Panc1 (cell line): ENCODE measurements around the gene ATP2C1. TPM values are rescaled to one million over a fixed set of nuclear protein-coding genes. Genes with fewer than 3 reads are reported as not detected.

Experiments used
- ATAC-seq: fragments of 200-7000 bp; cut with Tn5 transposase; 2 replicates; pipeline ENCODE4 v1.9.1; 2020; ENCODE audit warnings: mild to moderate bottlenecking, moderate library complexity
- BruUV-seq: library from RNA; stranded (reverse); fragments of 400-500 nt; replicated peaks from 2 replicates; lab custom pipeline; 2021; lab: Mats Ljungman, UMichigan
- CTCF ChIA-PET: fragments of 300-600 bp; sonication (Branson Sonifier 250); formaldehyde crosslinking; loops from one replicate; lab custom pipeline; 2022; ENCODE audit warnings: antibody characterized with exemption; lab: Charles Lee
- POLR2A ChIA-PET: fragments of 300-600 bp; sonication (Branson Sonifier 250); formaldehyde crosslinking; loops from one replicate; lab custom pipeline; 2022; ENCODE audit warnings: antibody characterized with exemption; lab: Charles Lee
- DNase-seq: peaks from one replicate; pipeline ENCODE4 v3.0.0-alpha.2; 2010; ENCODE audit warnings: low read depth, low spot score
- H3K27ac ChIP-seq: 2 replicates; pipeline ENCODE4 v1.5.1; 2011; ENCODE audit warnings: mild to moderate bottlenecking, low read length, inconsistent platforms
- H3K27me3 ChIP-seq: fragments of 200-500 bp; sonication (Bioruptor generic); 2 replicates; pipeline ENCODE4 v1.6.0; 2014; ENCODE audit warnings: low read length, inconsistent platforms; ENCODE audit not compliant: control insufficient read depth, insufficient read depth
- H3K36me3 ChIP-seq: fragments of 200-500 bp; sonication (Bioruptor generic); 2 replicates; pipeline ENCODE4 v1.5.1; 2014; ENCODE audit warnings: inconsistent platforms, mild to moderate bottlenecking, low read length, moderate library complexity; ENCODE audit not compliant: control insufficient read depth, insufficient read depth
- H3K4me1 ChIP-seq: 2 replicates; pipeline ENCODE4 v1.5.1; 2011; ENCODE audit warnings: inconsistent platforms, mild to moderate bottlenecking, low read length, moderate library complexity; ENCODE audit not compliant: control insufficient read depth, insufficient read depth
- H3K4me3 ChIP-seq, 2 experiments: 2 replicates each; pipeline ENCODE4 v1.5.1; 2011 to 2012; ENCODE audit warnings: low read depth in 2 of 2, low read length in 2 of 2, mild to moderate bottlenecking in 2 of 2, inconsistent platforms in 1 of 2, moderate library complexity in 1 of 2
- H3K9me3 ChIP-seq: fragments of 200-500 bp; sonication (Bioruptor generic); 2 replicates; pipeline ENCODE4 v1.5.1; 2014; ENCODE audit warnings: low read depth, mild to moderate bottlenecking, inconsistent platforms, low read length, moderate library complexity; ENCODE audit not compliant: control insufficient read depth, insufficient read depth
- POLR2AphosphoS5 ChIP-seq: IDR thresholded peaks from 2 replicates; pipeline ENCODE4 v1.6.1; 2012; ENCODE audit warnings: mild to moderate bottlenecking, low read depth, low read length, moderate library complexity
- REST ChIP-seq, 2 experiments: IDR thresholded peaks; 2 replicates each; pipeline ENCODE4 v1.6.1; 2011 to 2012; ENCODE audit warnings: low read depth in 2 of 2, control low read depth in 1 of 2, low read length in 1 of 2, mild to moderate bottlenecking in 1 of 2, moderate library complexity in 1 of 2; ENCODE audit not compliant: insufficient read depth in 1 of 2
- SIN3A ChIP-seq: IDR thresholded peaks from 2 replicates; pipeline ENCODE4 v1.6.1; 2012; ENCODE audit warnings: low read depth, mild to moderate bottlenecking, low read length, moderate library complexity, borderline replicate concordance; ENCODE audit not compliant: insufficient read depth
- TCF7L2 ChIP-seq: IDR thresholded peaks from 2 replicates; pipeline ENCODE4 v1.6.1; 2011; ENCODE audit warnings: mild to moderate bottlenecking, low read depth, low read length, inconsistent platforms
- in situ Hi-C: cut with HindIII; loops from 2 replicates; pipeline ENCODE4 v1.10.0; 2016; ENCODE audit warnings: low sequenced_read_pairs, low pct_unique_long_range_greater_than_20kb
- intact Hi-C: fragments of 100-400 bp; cut with micrococcal nuclease; formaldehyde crosslinking; loops from one replicate; pipeline ENCODE4 v1.10.0; 2022; ENCODE audit not compliant: unreplicated experiment
- total RNA-seq: library from RNA; stranded (reverse); gene quantifications from one replicate; pipeline ENCODE4 v1.2.1, GENCODE V29; 2021; ENCODE audit not compliant: unreplicated experiment
- TF ChIP-seq, protein P1 (sequence below): fragments of 450-650 bp; IDR thresholded peaks from 2 replicates; pipeline ENCODE4 v1.5.1; 2017; ENCODE audit warnings: mild to moderate bottlenecking

ATP2C1 gene
- total RNA-seq, 1 experiment from 2014 or later, result 101 TPM

DNA sequence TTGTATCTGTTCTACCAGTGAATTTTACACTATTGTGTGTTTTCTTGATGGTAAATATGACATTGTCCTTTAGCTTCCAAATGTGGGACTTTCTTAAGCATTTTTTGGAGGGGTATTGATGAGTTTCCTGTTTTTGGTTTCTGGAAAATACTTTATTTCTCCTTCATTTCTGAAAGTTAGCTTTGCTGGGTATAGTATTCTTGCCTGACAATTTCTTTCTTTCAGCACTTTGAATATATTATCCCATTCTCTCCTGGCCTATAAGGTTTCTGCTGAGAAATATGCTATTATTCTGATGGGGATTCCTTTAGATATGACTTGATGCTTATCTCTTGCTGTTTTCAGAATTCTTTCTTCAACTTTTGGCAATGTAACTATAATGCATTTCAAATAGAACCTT is 15.4 kb upstream of the ATP2C1 start:
- DNase-seq (no peak), ATAC-seq (no peak)
- no TSS peak for BruUV-seq
- no peak overlapping the region for H3K4me3 ChIP-seq
- POLR2A ChIA-PET, result no interaction called here
- CTCF ChIA-PET, result no interaction called here
- no peaks in the 10 kb centered on the region for H3K36me3 ChIP-seq
- no peak for TF ChIP-seq SIN3A
- no peak for TF ChIP-seq REST (IDR thresholded peaks at IDR 0.05; ENCODE audit: insufficient read depth in 1 of 2, low read depth in 2 of 2, low read length in 1 of 2)
- TF ChIP-seq, protein P1, sequence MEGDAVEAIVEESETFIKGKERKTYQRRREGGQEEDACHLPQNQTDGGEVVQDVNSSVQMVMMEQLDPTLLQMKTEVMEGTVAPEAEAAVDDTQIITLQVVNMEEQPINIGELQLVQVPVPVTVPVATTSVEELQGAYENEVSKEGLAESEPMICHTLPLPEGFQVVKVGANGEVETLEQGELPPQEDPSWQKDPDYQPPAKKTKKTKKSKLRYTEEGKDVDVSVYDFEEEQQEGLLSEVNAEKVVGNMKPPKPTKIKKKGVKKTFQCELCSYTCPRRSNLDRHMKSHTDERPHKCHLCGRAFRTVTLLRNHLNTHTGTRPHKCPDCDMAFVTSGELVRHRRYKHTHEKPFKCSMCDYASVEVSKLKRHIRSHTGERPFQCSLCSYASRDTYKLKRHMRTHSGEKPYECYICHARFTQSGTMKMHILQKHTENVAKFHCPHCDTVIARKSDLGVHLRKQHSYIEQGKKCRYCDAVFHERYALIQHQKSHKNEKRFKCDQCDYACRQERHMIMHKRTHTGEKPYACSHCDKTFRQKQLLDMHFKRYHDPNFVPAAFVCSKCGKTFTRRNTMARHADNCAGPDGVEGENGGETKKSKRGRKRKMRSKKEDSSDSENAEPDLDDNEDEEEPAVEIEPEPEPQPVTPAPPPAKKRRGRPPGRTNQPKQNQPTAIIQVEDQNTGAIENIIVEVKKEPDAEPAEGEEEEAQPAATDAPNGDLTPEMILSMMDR, result no peak
- TF ChIP-seq POLR2AphosphoS5, result no peak
- TF ChIP-seq TCF7L2, result no peak
- no peaks in the 10 kb centered on the region for H3K4me1 ChIP-seq
- intact Hi-C loops (no loop called here), in situ Hi-C loops (no loop called here)
- no peaks in the 10 kb centered on the region for H3K9me3 ChIP-seq
- H3K27ac ChIP-seq, result no peak overlapping the region
- 0 out of 2 replicates have a peak, but pooled peaks cover 2% of the 10 kb centered on the region for H3K27me3 ChIP-seq

DNA sequence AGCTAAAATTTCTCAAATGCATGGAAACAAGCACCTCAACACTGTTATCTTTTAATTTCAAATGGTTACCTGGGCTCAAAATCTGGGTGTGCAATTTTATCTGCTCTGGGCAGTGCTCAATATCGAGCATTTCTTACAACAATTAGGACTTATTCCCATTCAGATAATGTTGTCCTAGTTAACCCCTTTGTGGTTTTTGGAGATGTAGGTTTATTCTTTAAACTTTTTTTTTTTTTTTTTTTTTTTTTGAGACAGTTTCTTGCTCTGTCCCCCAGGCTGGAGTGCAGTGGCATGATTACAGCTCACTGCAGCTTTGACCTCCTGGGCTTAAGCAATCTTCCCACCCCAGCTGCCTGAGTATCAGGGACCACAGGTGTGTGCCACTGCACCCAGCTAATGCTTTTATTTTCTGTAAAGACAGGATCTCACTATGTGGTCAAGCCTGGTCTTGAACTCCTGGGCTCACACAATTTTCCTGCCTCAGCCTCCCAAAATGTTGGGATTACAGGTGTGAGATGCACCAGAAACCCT is 4.4 kb upstream of the ATP2C1 start:
- ChIA-PET CTCF (no interaction called here), POLR2A (no interaction called here)
- DNase-seq, result no peak
- H3K4me1 ChIP-seq, result 0 out of 2 replicates have a peak, but pooled peaks cover 5% of the 10 kb centered on the region
- no peak for ATAC-seq
- no peaks in the 10 kb centered on the region for H3K9me3 ChIP-seq
- no peaks in the 10 kb centered on the region for H3K27me3 ChIP-seq
- no peak overlapping the region for H3K27ac ChIP-seq
- in situ Hi-C loops (no loop called here), intact Hi-C loops (no loop called here)
- no TSS peak for BruUV-seq
- H3K4me3 ChIP-seq, result no peak overlapping the region
- H3K36me3 ChIP-seq, result no peaks in the 10 kb centered on the region; the same call in 1 of the 2 replicates
- no peak for TF ChIP-seq SIN3A
- TF ChIP-seq, protein P1, result no peak
- TF ChIP-seq TCF7L2, result no peak
- no peak for TF ChIP-seq POLR2AphosphoS5
- no peak for TF ChIP-seq REST (IDR thresholded peaks at IDR 0.05; ENCODE audit: insufficient read depth in 1 of 2, low read depth in 2 of 2, low read length in 1 of 2)
